NT2/D1 (cell line): ENCODE measurements around the gene NTN4.

ENCODE experiments used
- YY1 ChIP-seq: IDR thresholded peaks from 2 replicates; pipeline ENCODE4 v1.6.1; 2011; ENCODE audit not compliant: insufficient read length, insufficient read depth
- ZNF274 ChIP-seq: IDR thresholded peaks from 2 replicates; pipeline ENCODE4 v1.6.1; 2011; ENCODE audit warnings: mild to moderate bottlenecking, low read depth, low read length

GRCh38 chr12:95784915-95785314, 5.6 kb downstream of the NTN4 start:
- TF ChIP-seq ZNF274: no peak
- TF ChIP-seq YY1: no peak
